NCI-H510A treated with DMSO at 0.1 percent for 48 hours (cell line): ENCODE data around the gene SKIC3.

Experiments
- DNase-seq: peaks from one replicate; lab custom pipeline; 2025; lab: John Stamatoyannopoulos, UW

The SKIC3 gene

DNA sequence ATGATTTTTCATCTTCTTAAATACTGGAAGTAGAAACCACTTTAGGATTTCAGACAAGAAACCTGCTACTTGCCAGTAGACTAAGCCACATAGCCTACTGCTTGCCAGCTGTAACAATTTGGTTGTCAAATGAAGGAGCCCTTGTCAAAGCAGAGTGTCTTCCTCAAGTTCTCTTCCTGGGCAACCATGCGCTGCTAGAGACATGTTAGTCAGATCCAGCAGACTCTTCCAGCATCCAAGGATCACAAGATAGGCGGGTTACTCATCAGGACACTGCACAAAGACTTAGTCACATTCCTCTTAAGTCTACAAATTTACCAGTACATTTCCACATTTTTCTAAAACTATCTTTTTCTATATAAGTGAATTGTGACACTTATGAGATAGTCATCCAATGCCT is 24.4 kb downstream of the SKIC3 start:
- no peak for DNase-seq

- DNase-seq = no peak
These were observed 26.2 kb downstream of the SKIC3 start for GRCh38 chr5:95528565-95528964.

- DNase-seq = no peak
These were observed 27.9 kb downstream of the SKIC3 start for GRCh38 chr5:95526871-95527270.

- DNase-seq = no peak
These were observed 30.4 kb downstream of the SKIC3 start for GRCh38 chr5:95524423-95524822.

GRCh38 chr5:95520206-95520605 is 34.6 kb downstream of the SKIC3 start:
- no peak for DNase-seq

DNA sequence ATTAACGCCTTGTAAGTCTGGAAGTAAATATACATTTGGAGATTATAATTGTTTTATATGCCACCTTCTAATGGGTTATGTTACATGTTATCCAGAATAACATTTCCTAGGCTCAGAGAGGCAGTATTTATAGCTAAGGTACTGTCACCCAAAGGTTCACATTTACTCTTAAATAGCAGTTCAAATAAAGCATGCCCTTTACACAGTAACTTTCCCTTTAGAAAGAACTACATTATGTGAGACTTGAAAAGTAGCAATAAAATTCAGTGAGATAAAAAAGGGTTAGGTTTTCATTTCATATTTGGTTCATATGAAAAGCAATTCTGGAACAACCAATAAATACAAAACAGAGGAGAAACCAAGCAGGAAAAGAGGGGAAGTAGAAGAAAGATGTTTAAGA is 35.1 kb downstream of the SKIC3 start:
- no peak for DNase-seq

- no peak for DNase-seq
These were observed 35.6 kb downstream of the SKIC3 start for GRCh38 chr5:95519151-95519550.

GRCh38 chr5:95518417-95518816 is 36.4 kb downstream of the SKIC3 start:
- no peak for DNase-seq

DNA sequence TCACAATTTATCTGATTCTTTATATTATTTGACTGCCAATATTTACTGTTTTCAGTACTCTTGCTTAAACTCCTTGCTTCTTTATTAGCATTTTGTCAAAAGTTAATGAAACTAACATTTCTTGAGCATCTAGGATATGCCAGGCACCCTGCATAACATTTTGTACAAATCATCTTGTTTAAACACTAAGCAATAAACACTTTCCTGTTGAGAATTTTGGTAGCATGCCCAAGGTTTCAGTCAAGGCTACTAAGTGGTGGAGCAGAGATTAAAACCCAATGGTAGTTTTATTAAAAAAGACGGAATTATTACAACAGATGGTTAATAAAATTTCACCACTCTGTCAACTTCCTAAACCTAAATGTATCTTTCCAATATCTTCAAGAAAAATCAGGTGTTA is 43.2 kb downstream of the SKIC3 start:
- DNase-seq = no peak

GRCh38 chr5:95508550-95508949 is 46.2 kb downstream of the SKIC3 start:
- no peak for DNase-seq
